GM12873 (cell line): ENCODE results near the gene DPP9.

Source experiments
- CTCF ChIP-seq: IDR thresholded peaks from 2 replicates; pipeline ENCODE4 v1.5.1; 2012; ENCODE audit warnings: low read depth, mild to moderate bottlenecking, moderate library complexity, low read length, control low read depth; ENCODE audit not compliant: insufficient read depth; ENCODE audit errors: missing control alignments

DPP9 gene

GRCh38 chr19:4711211-4711610 lies 12.4 kb downstream of the DPP9 start:
- no peak for TF ChIP-seq CTCF

- no peak for TF ChIP-seq CTCF
Measured at GRCh38 chr19:4710281-4710600, 13.4 kb downstream of the DPP9 start.

GRCh38 chr19:4709440-4710280 lies 14.0 kb downstream of the DPP9 start:
- TF ChIP-seq CTCF: no peak

- TF ChIP-seq CTCF: no peak
Measured at GRCh38 chr19:4707956-4708650, 15.5 kb downstream of the DPP9 start.

- no peak for TF ChIP-seq CTCF
Measured at GRCh38 chr19:4707322-4707721, 16.3 kb downstream of the DPP9 start.

- no peak for TF ChIP-seq CTCF
Measured at GRCh38 chr19:4705413-4706131, 18.1 kb downstream of the DPP9 start.

GRCh38 chr19:4704317-4704673 lies 19.3 kb downstream of the DPP9 start:
- TF ChIP-seq CTCF: no peak
